Posterior cingulate gyrus (tissue), 11 donors: ENCODE results near the gene TMPRSS9.
"Not testable (repeated sequence)": the region's sequence is repeated elsewhere in the genome, so short reads cannot be mapped to it uniquely, and the experiment has no call there.

Source experiments
- DNase-seq, 10 donors: peaks; one replicate each; pipeline versions ENCODE4 v3.0.0 to v3.0.0-alpha.2; 2020 to 2021; ENCODE audit warnings: mixed read lengths in 3 of 10
- intact Hi-C: fragments of 100-400 bp; cut with DNase I; formaldehyde crosslinking; loops from one replicate; pipeline ENCODE4 v1.15.1; 2023

Gene TMPRSS9

DNA sequence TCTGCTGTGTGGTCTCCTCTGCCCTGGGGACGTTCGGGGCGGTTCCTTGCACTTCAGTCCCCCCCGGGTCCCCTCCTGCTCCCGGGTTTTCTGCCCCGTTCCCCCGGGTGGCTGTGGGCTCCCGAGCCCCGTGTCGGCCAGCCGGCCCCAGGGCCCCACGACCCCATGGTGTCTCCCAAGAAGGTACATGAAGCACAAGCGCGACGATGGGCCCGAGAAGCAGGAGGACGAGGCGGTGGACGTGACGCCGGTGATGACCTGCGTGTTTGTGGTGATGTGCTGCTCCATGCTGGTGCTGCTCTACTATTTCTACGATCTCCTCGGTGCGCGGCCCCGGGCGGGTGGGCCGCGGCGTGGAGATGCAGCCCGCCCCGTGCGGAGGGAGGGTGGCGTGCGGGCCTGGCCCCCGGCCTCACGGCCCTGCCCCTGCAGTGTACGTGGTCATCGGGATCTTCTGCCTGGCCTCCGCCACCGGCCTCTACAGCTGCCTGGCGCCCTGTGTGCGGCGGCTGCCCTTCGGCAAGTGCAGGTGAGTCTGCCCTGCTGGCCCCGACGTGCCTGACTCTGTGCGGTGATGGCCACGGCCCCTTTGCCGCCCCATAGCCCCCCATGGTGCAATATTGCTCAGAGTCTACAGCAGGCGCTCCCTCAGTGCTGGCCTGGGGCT is 20.3 kb upstream of the TMPRSS9 start:
- intact Hi-C loops: no loop called here
- peak in 1 of 10 donors; percentile 37 for DNase-seq

DNA sequence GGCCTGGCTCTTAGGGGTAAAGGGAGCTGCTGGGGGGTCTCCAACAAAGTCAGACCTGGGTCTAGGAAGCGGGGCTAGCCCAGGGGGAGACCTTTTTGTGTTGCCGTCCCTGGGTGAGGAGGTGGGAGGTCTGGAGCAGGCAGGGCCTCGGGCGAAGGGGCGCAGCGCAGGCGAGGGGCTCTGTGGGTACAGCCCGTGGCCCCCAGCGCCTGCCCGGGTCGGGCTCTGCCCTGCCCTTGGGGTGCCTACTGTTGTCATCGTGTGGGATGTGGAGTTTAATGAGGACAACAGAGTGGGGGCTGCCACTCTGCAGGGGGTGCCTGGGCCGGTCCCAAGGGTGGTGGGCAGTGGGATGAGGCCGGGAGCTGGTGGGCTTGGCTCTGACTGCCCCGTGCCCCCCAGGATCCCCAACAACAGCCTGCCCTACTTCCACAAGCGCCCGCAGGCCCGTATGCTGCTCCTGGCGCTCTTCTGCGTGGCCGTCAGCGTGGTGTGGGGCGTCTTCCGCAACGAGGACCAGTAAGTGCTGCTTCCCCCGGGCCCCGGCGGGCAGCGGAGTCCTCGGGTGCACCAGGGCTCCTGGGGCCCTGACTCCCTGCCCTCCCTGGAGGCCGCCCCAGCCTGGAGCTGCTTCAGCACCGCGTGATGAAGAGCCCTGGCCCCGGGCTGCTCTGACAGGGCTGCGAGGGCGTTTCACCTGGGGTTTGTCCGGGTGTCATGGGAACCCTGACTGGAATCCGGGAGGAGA is 19.4 kb upstream of the TMPRSS9 start:
- intact Hi-C loops: no loop called here
- no peak for DNase-seq

DNA sequence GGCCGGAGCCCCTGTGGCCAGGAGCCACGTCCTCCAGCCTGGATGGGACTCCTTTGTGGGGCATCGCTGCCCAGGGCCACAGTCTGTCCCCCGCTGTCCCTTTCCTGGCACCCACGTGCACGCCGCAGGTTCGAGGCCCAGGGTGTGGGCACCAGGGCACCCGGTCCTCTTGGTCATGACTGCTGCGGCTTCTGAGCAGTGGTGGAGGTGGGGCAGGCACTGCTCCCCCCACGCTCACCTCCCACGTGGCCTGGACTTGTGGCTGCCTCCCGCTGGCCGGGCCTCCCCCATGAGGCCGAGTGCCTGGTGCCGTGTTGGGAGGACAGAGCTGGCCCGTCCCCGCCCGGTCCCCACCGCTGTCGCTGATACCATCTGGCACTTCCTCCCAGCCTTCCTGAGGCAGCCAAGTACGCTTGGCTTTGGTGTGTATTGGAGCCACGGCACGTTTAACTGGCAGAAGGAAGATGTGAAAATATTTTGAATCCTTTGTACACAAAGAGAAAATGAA is 18.8 kb upstream of the TMPRSS9 start:
- intact Hi-C loops: no loop called here
- peak in 1 of 10 donors; percentile 87 for DNase-seq

DNA sequence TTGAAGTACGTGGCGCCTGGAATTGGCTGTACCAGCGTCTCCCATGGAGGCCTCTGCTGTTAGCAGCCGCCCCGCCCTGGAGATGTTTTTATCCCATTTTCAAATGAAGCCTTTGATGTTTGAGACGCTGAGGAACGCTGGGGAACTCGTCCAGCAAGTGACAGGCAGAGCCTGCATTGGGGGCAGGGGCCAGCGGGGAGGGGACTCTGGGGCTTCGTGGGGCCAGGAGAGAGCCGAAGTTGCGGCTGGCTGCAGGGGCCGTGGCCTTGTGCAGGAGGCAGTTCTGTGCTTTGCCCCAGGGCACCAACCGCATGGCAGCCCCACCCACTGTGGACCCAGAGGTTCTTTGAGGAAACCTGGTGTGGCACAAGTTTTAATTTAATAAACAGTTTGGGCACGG is 18.1 kb upstream of the TMPRSS9 start:
- peak in 2 of 10 donors; percentile 57 to 84 for DNase-seq
- intact Hi-C loops: no loop called here

DNA sequence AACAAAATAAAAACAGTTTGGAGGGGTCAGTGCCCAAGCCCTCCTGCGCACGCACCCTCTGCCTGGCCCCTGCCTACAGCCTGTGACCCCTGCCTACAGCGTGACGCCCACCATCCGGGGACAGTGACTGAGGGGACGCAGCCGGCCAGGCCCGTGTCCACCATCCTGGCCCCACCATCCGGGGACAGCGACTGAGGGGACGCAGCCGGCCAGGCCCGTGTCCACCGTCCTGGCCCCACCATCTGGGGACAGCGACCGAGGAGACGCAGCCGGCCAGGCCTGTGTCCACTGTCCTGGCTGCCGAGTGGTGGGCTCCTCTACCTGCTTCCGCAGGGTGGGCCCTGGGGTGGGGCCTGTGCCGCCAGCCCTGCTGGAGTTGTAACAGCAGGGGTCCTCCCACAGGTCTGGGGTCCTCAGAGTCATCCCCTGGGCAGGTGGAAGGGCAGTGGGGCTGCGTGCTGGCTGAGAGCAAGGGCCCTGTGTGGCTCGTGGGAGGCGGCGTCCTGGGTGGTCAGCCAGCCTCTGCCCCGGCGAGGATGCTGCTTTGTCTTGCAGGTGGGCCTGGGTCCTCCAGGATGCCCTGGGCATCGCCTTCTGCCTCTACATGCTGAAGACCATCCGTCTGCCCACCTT is 17.3 kb upstream of the TMPRSS9 start:
- DNase-seq: peak in 3 of 10 donors; percentile 40 to 63 (median 61)
- intact Hi-C loops: no loop called here

DNA sequence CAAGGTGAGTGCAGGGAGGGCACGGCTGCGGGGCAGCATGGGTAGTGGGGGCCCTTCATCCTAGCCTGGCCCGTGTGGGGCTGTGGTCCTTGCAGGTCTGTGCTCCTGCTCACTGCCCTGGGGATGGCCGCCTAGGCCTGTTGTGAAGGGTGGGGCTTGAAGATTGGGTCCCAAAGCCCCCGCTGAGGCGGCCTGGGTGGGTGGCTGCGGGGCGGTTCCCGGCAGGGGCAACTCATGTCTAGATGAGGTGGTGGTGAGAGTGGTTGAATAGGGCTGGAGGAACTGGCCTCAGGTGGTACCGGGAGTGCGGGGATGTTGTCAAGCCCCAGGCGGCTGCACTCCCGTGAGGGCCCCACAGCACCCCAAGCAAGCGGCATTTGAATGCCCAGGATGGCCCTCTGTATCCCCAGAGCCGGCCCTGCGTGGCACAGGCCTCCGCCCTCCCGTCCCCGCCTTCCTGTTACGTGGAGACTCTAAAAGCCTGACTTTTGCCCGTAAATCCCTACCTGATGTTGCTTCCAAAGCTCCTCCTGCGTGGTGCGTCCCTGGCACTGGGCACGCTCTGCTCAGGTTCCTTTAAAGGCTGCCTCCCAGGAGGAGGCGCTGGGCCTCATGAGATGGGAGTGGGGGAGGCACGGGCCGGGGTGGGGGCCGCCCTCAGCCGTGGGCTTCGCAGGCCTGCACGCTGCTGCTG is 16.6 kb upstream of the TMPRSS9 start:
- DNase-seq: peak in 3 of 10 donors; percentile 48 to 78 (median 66)
- intact Hi-C loops: no loop called here

DNA sequence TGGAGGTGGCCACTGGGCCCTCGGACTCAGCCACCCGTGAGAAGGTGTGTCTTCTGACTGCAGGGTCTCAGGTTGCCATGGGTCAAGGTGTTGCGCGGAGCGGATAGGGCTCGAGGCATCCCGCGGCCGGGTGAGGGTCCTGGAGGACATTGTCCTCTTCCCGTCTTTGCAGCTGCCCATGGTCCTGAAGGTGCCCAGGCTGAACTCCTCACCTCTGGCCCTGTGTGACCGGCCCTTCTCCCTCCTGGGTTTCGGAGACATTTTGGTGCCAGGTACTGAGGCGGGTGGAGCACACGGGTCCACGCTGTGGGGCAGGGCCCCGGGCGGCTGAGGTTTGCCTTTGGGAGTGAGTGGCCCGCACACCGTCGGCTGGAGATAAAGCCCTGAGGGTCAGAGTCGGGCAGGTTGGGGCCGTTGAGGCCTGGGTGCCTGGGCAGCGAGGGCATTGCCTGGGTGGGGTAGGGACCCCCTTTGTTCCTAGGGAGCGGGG is 15.6 kb upstream of the TMPRSS9 start:
- peak in 3 of 10 donors; percentile 67 to 76 (median 75) for DNase-seq
- intact Hi-C loops: no loop called here

DNA sequence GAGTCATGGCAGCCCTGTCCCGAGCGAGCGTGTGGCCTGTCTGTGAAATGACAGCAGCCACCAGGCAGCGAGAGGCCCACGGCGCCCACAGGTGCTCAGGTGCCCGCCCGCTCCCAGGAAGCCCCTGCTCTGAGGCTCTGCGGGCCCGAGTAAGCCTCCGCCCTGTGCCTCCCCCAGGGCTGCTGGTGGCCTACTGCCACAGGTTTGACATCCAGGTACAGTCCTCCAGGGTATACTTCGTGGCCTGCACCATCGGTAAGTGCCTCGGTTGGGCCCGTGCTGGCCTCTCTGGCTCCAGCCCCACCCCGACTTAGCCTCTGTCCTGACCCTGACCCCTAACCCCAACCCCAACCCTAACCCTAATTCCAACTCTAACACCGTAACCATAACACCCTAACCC is 15.0 kb upstream of the TMPRSS9 start:
- intact Hi-C loops: no loop called here
- DNase-seq: peak in 2 of 10 donors; percentile 66 to 70

DNA sequence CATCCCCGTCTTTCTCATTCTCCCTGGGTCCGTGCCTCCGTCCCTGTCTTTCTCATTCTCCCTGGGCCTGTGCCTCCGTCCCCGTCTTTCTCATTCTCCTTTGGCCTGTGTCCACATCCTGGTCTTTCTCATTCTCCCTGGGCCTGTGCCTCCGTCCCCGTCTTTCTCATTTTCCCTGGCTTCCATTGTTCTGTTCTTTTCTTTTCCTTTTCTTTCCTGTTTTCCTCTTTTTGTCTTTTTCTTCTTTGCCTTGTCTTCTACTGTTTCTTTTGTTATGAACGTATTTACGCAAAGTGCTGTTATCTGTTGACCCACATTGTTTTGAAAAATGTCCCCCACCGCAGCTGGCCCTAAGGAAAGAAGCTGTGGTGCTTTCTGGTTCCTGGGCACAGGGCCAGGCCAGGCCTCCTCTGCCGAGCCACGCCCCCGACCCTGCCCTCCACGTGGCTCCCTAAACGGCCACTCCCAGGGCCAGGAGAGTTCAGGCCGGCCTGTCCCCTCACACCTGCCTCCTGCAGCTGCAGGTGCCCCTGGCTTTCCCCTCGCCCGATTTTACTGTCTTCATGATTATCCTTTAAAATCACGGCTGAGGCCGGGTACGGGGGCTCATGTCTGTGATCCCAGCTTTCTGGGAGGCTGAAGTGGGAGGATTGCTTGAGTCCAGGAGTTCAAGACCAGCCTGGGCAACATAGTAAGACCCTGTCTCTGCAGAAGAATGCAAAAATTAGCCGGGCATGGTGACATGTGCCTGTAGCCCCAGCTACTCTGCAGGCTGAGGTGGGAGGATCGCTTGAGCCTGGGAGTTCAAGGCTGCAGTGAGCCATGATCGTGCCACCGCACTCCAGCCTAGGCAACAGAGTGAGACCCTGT is 14.0 kb upstream of the TMPRSS9 start:
- intact Hi-C loops: no loop called here
- peak in 4 of 10 donors; percentile 18 to 87 (median 73) for DNase-seq

DNA sequence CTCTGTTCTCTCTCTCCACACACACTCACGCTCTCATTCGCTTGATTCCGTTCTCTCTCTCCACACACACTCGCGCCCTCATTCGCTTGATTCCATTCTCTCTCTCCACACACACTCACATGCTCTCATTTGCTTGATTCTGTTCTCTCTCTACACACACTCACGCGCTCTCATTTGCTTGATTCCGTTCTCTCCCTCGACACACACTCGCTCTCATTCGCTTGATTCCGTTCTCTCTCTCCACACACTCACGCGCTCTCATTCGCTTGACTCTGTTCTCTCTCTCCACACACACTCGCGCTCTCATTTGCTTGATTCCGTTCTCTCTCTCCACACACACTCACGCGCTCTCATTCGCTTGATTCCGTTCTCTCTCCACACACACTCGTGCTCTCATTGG is 10.2 kb upstream of the TMPRSS9 start:
- DNase-seq, intact Hi-C loops: not testable (repeated sequence)

DNA sequence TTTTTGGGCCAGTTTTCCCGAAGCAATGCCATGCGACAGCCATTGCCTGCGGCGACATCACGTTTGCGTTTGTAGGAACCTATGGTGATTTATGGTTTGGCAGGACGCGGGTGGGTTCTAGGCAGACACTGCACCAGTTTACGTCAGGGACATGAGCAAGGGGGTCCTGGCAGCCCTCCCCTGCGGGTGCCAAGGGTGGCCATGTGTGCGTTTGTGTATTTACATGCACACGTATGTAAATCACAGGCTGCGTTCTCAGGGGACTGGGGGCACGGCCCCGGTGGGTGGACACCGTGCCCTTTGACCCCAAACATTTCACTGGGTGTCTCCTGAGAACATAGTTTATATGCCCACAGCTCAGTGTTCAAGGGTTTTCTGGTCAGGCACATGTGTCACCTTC is 9.4 kb upstream of the TMPRSS9 start:
- peak in 1 of 10 donors; percentile 64 for DNase-seq
- intact Hi-C loops: no loop called here

DNA sequence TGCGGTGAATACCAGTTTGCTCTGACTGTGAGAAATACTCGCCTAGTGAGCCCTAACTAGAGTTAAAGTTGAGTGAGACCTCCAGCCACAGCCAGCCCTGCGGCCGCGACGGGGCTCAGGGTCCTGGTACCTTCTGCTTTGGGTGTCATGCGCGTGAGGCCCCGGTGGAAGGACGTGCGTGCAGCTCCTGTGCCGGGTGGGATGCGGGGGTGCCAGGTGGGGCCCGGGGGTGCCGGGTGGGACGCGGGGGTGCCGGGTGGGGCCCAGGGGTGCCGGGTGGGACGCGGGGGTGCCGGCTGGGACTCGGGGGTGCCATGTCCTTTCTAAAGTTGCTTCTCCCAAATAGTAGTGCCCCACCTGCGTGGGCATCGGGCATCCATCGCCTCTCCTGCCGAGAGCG is 8.5 kb upstream of the TMPRSS9 start:
- intact Hi-C loops: no loop called here
- peak in 2 of 10 donors; percentile 76 to 80 for DNase-seq

DNA sequence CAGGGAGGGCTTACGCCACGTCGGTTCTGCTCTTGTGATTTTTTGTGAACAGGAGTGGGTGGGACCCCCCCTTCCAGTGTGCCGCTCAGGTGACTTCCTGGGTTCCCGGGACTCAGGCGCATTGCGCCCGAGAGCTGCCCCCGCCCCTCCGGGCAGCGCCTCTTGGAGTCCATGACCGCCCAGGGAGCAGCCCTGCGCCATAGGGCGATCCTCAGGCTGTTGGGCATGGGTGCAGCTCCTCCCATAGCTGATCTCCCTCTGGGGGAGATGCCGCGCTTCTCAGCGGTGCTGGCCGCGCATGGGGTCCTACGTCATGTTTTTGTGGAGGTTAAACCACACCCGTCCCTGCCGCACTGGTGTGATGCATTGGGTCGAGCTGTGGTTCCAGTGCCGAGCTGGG is 7.9 kb upstream of the TMPRSS9 start:
- intact Hi-C loops: no loop called here

DNA sequence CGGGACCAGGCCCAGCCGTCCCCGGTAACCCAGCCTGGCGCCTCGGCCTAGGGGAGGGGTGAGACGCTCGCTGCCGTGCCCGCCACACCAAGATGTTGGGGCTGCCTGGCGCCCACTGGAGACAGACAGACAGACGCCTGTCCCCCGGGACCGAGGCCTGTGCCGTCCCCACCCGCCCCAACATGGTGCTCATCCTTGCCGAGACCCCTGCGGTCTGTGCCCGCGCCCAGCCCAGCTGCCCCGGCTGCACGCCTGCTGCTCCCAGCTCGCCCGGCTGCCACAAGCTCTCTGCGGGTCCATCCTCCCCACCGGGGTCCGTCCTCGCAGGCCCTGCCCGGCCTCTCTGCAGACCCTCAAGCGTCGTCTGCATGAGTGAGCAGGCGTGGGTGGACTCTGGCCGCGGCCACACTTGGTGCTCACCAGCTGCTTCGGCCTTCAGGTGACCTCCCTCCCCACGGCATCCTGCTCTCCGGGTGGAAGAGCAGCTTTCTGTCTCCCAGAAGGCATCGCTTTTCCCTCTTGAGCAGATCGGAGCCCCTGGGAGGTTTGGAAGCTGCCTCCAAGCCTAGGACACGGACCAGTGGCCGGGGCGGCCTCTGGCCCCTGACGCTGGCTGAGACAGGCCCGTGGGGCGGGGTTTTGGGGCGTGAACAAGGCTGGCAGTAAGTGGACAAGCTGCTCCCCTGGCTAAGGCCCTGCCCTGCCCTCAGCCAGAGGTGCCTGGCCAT is 6.7 kb upstream of the TMPRSS9 start:
- intact Hi-C loops: no loop called here
- DNase-seq: peak in 2 of 10 donors; percentile 85 to 87

More for the DNA sequence above, 7.9 kb upstream of the TMPRSS9 start:
- peak in 1 of 10 donors; percentile 80 for DNase-seq

DNA sequence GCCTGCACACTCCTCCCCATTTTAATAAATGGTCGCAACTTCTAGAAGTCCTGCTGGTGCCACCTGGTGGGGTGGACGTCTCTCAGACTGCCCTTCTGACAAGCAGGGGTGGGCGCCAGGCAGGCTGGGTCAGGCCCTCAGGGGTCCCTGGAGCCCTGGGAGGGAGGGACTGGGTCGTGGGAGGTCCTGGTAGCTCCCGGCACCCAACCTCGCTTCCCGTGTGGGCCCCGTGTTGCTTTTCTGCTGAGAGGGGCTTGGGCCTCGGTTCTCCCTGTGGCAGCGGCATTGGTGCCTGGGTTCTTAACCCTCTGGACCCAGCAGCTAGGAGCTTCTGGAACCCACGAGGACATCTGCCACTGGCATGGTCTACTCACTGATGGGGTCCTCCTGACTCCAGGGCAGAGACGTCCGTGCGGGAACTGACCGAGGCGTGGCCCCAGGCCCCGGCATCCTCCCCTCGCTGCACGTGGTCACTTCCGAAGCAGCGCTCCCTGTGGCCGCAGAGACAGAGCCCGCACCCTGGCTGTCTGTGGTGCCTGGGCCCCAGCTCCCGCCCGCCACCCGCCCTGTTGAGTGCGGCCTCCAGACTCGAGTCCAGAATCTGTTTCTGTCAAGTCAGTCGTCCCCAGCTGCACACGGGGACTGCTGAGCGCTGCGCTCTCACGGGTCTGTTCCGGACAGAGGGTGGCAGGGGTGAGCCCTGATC is 6.0 kb upstream of the TMPRSS9 start:
- peak in 1 of 10 donors; percentile 77 for DNase-seq

DNA sequence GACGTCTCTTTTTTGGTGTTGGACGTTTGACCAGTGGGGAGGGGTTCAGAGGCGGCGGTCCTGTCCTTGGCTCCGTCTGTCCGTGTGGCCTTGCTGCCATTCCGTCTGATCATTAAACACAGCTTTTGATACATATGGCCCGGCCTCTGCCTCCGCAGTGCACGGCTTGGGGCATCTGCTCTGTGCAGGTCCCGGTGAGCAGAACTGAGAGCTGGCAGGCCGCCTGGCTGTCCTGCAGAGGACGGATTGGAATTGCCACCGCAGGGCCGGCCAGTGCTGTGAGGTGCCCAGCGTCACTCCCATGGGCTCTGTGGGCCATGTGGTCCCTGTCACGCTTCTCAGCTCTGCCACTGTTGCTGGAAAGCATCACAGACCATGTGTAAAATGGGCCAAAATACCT is 5.4 kb upstream of the TMPRSS9 start:
- peak in 2 of 10 donors; percentile 62 to 75 for DNase-seq
- intact Hi-C loops: no loop called here

More for the DNA sequence above, 6.0 kb upstream of the TMPRSS9 start:
- intact Hi-C loops: no loop called here

DNA sequence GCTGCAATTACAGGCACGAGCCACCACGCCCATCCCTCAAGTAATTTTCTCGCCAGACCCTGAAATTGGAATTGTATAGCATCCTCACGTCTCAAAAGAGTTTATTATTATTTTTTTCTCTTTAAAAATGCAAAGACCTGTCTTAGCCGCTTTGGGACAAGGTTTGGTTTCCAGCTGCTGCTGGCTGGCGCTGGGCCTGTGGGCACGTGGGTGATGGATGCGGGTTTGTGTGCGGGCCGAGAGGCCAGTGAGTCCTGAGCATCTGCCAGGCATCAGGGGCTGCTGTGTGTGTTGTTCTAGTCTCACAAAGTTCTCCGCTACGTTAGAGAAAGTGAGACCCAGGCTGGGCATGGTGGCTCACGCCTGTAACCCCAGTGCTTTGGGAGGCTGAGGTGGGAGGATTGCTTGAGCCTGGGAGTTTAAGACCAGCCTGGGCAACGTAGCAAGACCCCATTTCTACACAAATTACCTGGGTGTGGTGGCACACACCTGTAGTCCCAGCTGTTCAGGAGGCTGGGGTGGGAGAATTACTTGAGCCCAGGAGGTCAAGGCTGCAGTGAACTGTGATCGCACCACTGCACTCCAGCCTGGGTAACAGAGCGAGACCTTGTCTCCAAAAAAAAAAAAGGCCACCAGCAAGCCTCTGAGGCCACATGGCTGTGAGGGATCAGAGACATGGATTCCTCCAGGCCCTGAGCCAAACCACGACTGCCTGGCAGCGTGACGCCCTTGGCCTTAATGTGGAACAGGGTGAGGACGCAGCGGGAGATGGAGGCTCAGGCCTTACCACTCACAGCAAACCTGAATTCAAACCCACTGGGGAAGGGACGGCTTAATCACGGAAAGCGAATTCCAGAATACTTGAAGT is 4.7 kb upstream of the TMPRSS9 start:
- intact Hi-C loops: no loop called here
- peak in 2 of 10 donors; percentile 61 to 72 for DNase-seq
